GM12874 (cell line): ENCODE results near the gene MYO18B.

ENCODE experiments used
- CTCF ChIP-seq: IDR thresholded peaks from 2 replicates; pipeline ENCODE4 v1.5.1; 2011; ENCODE audit warnings: low read depth, mild to moderate bottlenecking, control low read depth, low read length, moderate library complexity; ENCODE audit not compliant: insufficient read depth

The MYO18B gene

GRCh38 chr22:25997886-25998775, 256.1 kb downstream of the MYO18B start:
- no peak for TF ChIP-seq CTCF

- TF ChIP-seq CTCF = no peak
Measured at GRCh38 chr22:26002456-26002855, 260.5 kb downstream of the MYO18B start.

- TF ChIP-seq CTCF = no peak
Measured at GRCh38 chr22:26004477-26004876, 262.5 kb downstream of the MYO18B start.

- TF ChIP-seq CTCF = no peak
Measured at GRCh38 chr22:26008587-26008986, 266.6 kb downstream of the MYO18B start.

- no peak for TF ChIP-seq CTCF
Measured at GRCh38 chr22:26016916-26017315, 274.9 kb downstream of the MYO18B start.

GRCh38 chr22:26017932-26018331, 275.9 kb downstream of the MYO18B start:
- no peak for TF ChIP-seq CTCF

- TF ChIP-seq CTCF = no peak
Measured at GRCh38 chr22:26019596-26019995, 277.6 kb downstream of the MYO18B start.
